GM18511 (cell line): ENCODE measurements around the gene GYG2.

Source experiments
- ATAC-seq: cut with Tn5 transposase; IDR thresholded peaks from one replicate; pipeline ENCODE4 v1.9.1; 2021; ENCODE audit warnings: mild to moderate bottlenecking, moderate library complexity; ENCODE audit not compliant: unreplicated experiment

Gene GYG2

DNA sequence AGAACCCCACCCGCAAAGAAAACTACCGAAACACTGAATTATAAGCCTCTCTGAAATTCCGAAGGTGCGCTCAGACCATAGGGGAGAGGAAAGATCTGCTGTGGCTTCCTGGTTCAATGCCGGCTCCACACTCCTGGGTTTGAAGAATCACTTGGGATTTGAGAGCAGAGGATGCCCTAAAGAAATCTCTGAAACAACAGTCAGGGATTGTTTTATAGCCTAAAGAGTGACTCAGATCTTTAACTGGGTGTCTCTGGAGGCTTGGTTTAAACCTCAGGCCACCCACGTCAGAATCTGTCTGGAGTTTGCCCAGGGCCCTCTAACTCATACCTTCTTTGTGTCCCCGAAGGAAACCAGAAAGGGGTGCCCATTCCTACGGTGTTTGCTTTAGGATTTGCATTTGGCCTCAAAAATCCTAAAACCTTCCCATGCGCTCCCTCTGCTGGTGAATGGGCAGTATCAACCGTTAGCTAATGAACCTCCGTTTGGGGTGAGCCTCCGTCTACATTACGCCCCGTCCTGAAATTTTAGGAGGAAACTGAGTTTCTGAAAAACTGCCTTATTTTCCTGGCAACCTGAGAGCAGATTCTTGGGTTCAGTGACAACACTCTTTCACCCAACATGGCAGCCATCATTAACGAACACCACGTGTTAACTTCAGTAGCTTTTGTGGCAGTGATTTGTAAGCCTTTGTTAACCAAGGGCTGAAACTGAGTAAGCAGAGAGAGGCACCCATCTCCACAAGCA, 16.4 kb upstream of the GYG2 start:
- peak; percentile 85 for ATAC-seq

DNA sequence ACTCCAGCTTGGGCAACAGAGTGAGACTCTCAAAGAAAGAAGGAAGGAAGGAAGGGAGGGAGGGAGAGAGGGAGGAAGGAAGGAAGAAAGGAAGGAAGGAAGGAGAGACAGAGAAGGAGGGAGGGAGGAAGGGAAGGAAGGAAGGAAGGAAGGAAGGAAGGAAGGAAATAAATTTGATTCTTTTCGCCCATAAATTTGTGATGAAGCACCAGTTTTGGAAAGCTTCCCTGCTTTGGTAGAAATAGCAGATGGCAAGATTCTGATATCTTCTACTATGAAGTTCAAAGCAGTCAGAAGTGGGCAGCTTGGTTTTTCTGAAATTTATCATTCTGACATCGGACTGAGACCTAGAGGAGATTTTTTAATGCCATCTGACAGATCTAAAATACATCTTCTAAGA, 11.7 kb upstream of the GYG2 start:
- no peak for ATAC-seq

DNA sequence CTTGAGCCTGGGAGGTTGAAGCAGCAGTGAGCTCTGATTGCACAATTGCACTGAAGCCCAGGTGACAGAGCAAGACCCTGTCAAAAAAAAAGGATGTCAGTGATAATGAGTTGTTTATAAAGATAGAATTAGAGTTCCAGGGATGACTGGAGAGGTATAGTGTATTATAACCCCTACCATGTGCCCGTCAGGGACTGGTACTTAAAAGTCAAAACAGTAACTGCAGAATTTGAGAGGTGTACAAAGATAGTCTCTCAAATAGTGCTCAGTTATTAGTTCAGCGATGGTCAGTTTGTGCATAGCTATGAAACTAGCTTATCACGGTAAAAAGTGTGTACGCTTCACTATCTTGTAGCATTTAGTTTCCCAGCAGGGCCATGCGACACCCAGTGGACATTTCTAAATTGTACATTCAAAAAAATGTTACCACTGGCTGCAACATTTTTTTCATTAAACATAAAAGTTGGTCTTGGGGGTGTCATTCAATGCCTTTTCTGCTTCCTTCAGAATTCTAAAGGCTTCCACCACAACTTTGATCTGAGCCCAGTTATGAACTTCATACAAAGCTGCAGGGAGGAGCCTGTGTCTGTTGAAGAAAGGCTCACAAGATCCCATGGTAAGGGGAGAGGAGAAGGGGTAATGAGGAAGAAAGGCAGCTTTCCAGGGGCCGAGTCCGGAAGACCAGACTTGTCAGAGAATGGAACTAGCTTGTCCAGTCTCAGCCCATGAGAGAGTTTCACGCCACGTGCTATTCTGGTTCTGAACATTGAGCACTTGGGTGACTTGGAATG, 9.2 kb upstream of the GYG2 start:
- ATAC-seq, result no peak

DNA sequence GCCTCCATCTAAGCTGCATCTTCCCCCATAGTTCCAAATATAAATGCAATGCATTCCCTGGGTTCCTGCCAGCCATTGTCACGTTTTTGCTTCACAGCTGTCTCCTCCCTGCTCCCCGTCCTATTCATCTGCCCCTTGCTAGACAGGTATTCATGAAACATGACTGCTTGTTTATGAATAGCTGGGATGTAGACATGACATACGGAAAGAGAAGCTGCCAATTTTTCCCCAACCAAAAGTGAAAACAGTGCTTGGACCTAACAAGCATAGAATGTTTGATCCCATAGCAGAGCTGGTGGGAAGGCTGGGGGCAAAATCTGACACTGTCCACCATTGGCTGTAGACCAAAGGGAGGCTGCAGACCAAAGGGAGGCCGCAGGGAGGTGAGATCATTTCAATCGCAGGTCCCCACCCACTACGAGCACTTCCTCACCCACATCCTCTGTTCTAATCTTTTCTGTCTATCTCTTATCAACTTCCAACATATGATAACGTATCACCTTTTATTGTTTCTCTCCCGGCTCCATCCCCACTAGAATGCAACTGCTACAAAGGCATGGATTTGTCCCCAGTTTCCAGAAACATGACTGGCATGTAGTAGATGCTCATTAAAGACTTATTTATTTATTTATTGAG, 8.5 kb upstream of the GYG2 start:
- ATAC-seq, result no peak

DNA sequence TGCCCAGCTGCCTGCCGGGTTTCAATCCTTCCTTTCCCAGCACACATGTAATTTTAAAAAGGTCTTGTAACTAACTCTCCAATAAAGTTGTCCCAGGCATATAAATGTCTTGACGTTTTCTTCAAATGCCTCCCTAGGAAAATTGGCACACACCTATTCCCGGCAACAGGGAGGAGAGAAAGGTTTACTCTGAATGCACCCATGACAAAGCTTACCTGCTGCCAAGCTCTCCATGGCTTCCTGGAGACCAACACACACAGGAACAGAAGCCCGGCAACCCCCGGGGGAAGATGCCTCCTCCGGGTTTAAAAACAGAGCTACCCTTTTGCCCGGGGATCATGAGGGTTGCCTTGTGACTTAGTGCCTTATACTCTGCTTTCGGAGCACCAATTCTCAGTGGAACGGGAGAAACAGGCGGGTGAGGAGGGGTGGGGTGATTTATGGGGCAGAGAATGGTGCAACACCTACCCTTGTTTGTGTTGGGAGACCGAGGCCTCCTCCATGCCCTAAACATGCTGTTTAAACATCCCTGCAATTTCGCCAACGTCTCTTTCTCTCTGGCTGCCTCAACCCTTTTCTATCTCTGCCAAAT, 4.8 kb upstream of the GYG2 start:
- ATAC-seq, result no peak

DNA sequence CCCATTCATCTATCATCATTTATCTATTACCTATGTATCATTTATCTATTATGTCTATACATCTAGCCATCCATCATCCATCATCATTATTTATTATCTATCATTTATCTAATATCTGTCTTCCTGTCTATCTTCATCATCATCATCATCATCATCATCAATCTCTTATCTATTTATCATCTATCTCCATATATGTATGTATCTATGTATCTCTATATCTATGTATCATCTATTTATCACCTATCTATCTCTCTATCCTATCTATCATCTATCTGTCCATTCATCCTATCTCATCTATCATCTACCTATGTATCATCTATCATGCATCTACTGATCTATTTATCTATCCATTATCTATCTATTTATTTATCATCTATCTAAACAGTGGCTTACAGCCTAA, 3.8 kb upstream of the GYG2 start:
- ATAC-seq, result no peak

DNA sequence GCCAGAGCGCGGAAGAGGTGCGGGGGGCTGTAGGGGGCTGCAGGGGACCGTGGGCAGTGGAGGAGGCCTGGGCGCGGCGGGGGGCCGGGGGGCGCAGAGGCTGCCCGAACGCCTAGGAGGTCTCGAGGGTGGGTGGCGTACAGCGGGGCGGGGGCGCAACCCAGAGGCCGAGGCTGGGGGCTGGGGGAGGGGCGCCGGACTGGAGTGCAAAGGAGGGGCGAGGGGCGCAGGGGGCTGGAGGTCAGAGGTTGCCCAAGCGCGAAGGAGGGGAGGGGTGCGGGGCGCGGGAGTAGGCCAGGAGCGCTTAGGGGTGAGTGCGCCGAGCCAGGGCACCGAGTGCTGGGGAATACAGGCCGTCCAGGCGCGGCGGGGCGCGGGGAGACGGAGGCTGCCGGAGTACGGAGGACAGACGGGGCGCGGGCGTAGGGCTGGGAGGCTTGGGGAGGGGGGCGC, 255 bp downstream of the GYG2 start:
- ATAC-seq, result no peak

DNA sequence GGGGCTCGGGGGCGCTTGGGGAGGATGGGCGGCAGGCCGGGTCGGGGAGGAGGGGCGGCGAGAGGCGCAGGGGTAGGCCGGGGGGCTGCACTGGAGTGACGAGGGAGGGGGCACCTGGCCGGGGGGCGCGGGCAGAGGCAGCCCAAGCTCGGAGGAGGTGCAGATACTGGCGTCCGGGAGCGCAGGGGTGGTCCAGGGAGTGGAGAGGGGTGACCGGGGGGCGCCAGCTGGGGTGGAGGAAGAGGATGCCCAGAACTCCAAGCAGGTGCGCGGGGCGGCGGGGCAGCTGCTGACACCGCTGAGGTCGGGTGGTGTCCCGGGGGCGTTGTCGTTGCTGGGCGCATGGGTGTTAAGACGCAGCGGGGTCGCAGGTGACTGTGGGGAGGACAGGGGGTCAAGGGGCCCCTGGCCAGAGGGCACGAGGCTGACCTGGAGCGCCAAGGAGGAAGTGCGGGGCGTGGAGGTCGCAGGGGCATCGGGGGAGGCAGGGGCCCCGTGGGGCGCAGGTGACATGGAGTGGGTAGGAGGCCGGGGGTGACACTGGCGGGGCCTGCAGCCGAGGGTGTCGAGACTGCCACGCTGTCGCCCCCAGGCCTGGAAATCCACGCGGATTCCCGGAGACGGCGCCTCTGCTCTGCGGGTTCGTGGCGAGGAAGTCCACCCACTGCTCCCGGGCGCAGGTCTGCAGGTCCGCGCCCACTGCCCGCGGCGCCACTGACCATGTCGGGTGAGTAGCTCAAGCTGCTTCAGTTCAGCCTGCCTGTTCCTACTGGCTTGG, 928 bp downstream of the GYG2 start:
- no peak for ATAC-seq

DNA sequence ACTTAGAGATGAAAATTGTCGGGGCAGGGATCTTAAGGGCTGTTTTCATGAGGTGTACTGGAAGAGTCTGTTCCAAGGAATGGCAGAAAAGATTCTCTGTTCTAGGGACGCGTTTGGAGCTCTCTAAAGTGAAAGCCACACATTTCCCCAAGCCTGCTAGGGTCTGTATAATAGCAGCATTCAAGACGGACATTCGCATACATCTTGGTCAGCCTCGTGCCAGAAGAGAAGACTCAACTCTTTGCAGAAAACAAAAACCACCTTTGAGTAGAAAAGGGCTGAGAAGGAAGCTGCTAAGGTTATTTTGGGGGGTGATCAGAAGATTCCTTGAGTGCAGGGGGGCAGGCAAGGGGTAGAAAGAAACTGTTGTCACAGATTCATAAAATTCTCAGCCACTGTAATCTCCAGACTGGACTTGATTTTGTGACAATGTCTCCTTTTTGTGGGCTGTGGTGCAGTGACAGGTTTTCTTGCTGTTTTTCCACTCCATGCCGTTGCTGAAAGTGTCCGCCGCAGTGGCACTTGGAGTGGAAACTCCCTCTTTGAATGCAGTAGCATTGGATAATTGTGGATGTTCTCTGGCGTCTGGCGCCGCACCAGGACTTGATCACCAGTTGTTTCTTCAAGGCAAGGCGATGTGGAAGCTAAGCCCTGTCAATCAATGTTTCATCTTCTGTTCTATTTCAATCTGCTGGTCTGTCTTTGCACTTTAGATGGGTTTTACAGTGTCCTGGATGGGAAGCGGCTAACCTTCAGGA, 2.9 kb downstream of the GYG2 start:
- ATAC-seq, result no peak

DNA sequence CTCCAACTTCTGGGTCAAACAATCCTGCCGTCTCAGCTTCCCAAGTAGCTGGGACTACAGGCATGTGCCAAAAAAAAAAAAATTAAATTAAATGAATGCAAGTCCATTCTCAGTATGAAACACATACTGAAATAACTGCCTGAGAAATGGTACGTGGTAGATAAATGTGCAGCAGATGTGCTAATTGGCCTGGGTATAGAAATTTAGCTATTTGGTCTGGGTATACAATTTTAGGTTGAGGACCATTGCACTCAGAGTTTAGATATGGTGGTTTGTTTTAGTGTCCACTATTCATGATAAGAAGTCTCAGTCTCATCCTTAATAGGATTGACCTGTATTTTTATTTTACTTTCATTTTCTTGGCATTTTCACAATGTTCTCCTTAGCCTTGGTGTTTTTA, 9.2 kb downstream of the GYG2 start:
- ATAC-seq, result no peak

DNA sequence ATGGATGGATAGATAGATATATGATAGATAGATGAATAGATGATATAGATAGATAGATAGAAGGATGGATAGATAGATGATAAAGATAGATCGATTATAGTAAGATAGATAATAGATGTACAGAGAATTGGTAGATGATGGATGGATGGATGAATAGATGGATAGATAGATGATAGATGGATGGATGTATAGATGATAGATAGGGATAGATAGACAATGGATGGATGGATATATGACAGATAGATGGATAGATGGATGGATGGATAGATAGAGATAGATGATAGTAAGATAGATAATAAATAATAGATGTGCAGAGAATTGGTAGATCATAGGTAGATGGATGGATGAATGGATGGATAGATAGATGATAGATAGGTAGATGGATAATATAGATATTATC, 12.2 kb downstream of the GYG2 start:
- no peak for ATAC-seq

DNA sequence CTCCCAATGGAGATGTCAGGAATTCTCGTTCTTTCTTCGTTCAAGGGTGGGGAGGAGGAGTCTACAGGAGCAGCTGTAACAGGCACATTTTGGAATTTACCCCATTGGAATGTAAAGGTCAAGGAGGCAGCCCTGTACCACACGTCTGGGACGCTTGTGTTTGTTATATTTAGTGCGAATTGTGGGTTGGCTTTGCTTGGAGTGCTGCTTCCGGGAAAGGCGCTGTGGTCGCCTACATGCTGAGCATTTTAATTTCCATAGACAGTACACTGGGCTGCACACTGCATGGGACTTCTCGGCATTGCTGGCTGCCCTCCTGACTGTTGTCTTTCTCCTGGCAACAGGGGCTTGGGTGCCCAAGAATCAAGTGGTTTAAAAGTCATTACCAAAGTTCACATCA, 12.8 kb downstream of the GYG2 start:
- ATAC-seq, result no peak

DNA sequence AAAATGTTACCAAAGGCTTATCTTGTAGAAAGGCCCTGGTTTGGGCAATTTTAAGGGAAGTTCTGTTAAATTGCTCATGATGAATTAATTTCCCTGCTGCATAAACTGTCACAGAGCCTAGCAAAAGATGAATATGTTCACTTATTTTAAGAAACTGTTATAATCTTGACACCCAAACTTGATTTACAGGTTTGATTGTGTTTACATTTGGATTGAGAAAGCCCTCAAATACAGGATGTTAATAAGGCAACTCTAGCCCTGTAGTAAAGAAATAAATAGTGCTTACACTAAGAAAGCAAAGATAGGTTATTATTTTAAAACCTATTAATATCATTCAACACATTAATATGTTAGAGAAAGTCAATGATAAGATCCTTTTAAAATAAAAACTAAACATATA, 18.3 kb downstream of the GYG2 start:
- ATAC-seq, result no peak

DNA sequence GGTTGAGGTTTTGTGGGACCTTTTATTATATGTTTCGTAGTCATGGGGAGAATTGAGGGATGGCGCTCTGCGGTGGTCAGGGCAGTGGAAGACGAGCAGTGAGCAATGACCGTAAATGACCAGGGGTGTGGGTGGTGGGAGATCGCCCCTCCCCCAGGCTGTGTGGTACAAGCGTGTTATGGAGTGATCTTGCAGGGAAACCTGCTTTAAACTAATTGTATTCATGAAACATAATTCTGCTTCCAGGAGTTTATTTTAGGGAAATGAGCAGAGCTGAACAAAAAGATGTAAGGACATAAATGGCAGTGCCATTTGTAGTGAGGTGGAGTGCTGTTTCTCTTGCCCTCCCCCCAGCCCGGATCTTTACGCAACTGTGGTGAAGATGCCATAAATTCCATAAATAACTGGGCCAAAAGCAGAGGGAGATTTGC, 20.2 kb downstream of the GYG2 start:
- no peak for ATAC-seq

DNA sequence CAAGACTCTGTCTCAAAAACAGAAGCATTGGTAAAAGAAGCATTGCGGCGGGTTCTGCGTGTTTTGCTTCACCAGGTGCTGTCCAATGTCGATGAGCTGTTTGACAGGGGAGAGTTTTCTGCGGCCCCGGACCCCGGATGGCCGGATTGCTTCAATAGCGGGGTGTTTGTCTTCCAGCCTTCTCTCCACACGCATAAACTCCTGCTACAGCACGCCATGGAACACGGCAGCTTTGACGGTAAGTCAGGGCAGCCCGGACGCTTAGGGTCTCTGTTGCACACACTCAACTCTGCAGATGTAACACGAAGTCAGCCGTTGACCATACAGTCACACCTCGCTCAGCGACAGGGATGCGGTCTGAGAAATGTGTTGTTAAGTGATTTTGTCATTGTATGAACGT, 26.2 kb downstream of the GYG2 start:
- no peak for ATAC-seq

DNA sequence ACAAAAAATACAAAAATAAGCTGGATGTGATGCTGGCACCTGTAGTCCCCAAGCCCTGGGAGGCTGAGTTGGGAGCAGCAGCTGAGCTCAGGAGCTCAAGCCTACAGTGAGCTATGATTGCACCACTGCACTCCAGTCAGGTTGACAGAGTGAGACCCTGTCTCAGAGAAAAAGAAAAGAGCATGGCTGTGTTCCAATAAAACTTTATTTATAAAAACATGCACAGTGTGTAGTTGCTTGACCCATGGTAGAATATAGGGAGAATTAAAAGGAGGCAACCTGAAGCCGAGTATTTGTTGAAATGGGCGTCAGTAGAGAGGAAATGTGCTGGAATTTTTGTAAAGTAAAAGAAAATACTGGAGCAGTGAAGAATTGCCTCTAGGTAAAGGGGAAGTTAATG, 27.0 kb downstream of the GYG2 start:
- ATAC-seq, result no peak

DNA sequence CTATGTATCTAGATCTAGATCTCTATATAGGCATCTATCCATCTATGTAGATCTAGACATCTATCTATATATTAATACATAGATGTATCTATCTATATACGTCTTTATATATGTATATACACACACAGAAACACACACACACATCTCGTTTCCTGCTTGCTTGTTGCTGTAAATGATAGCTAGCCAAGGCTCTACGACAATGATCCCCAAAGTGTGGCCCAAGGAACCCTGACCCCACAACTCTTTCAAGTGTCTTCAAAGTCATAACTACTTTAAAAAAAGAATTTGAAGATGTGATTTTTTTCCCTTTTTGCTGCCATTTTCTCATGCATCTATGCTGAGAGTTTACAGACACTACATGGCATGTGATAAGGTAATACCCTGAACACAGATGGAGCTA, 28.8 kb downstream of the GYG2 start:
- ATAC-seq, result no peak

DNA sequence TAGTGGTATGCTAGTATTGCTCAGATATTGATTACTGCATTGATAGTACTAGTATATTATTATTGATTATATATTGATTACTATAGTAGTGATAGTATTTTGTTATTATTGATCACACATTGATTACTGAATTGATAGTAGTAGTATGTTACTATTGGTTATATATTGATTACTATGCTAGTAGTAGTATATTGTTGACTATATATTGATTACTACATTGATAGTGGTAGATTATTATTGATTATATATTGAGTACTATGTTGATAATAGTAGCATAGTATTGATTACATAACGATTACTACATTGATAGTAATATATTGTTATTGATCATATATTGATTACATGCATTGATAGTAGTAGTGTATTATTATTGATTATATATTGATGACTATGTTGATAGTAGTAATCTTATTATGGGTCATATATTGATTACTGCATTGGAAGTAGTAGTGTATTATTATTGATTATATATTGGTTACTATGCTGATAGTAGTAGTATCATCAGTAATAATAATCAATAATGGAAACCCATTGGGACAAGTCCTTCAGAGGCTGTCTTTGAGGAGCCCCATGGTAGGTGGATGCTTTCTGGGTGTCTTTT, 30.6 kb downstream of the GYG2 start:
- ATAC-seq, result no peak

DNA sequence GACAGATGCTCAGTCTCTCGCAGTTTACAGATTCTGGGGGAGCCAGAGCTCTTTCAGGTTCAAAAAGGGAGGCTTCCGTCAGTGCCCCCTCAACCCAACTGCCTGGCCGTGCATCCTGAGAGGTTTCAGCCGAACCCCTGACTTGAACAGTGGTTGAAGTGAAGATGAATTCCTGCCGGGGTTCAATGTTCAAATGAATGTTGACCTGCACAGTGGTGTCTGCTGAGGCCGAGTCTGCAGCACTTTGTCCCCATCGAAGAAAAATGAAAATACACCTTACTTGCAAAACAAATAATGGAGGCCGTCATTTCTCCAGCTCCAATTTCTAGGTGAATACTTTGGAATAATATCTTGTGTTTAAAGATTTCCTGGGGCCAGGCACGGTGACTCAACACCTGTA, 33.7 kb downstream of the GYG2 start:
- no peak for ATAC-seq

DNA sequence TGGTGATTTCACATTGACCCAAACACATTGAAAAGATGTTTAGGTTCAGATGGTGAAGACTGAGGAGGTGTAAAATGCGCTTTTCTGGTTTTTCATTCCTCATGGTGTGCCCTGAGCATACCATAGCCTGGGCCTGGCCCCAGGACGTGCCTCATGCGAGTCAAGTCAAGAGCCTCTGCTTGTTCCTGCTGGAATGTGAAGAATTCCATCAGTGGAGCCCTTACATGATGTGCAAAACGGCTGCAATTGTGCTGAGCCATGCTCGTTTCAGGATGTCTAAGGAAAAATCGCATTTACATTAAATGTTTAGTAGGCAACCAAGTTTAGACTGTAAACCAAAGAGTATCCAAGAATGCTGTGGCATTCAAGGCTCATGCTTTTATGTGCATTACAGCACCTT, 34.9 kb downstream of the GYG2 start:
- no peak for ATAC-seq
